Uterus (tissue), 4 donors: ENCODE data around the gene ARID2. TPM values are rescaled to one million over a fixed set of nuclear protein-coding genes. Genes with fewer than 3 reads are reported as not detected.
A peak's percentile ranks its signal among the peaks of the same experiment; 100 is the strongest.

Experiments
- DNase-seq, 2 donors: peaks; one replicate each; pipeline ENCODE4 v3.0.0-alpha.2; 2019 to 2020
- H3K27ac ChIP-seq, 2 donors: fragments of 200-600 bp; sonication (generic); 1 replicate in 1 of 2; 2 replicates in 1 of 2; pipeline ENCODE4 v1.5.1; 2016 to 2018
- H3K27me3 ChIP-seq, 2 donors: fragments of 200-600 bp; sonication (generic); one replicate each; pipeline ENCODE4 v1.5.1; 2018 to 2019; ENCODE audit warnings: control low read depth in 1 of 2
- H3K36me3 ChIP-seq, 2 donors: fragments of 200-600 bp; sonication (generic); one replicate each; pipeline ENCODE4 v1.5.1; 2019; ENCODE audit warnings: control low read depth in 1 of 2
- H3K4me1 ChIP-seq, 2 donors: fragments of 200-600 bp; sonication (generic); one replicate each; pipeline ENCODE4 v1.5.1; 2018 to 2019; ENCODE audit warnings: control low read depth in 1 of 2
- H3K4me3 ChIP-seq, 2 donors: fragments of 200-600 bp; sonication (generic); 1 replicate in 1 of 2; 2 replicates in 1 of 2; pipeline ENCODE4 v1.5.1; 2018 to 2019; ENCODE audit warnings: mild to moderate bottlenecking in 1 of 2
- H3K9me3 ChIP-seq, 2 donors: fragments of 200-600 bp; sonication (generic); one replicate each; pipeline ENCODE4 v1.5.1; 2019; ENCODE audit warnings: control low read depth in 1 of 2
- POLR2A ChIP-seq, 2 donors: fragments of 450-650 bp; IDR thresholded peaks; one replicate each; pipeline ENCODE4 v1.6.1; 2016; ENCODE audit warnings: antibody characterized with exemption in 2 of 2, mild to moderate bottlenecking in 1 of 2, moderate library complexity in 1 of 2
- intact Hi-C: fragments of 100-400 bp; cut with DNase I; formaldehyde crosslinking; loops from one replicate; pipeline ENCODE4 v1.15.1; 2023; ENCODE audit warnings: low total_unique reads
- total RNA-seq, 4 donors: library from RNA; depleted of rRNA in 3 of 4; stranded (reverse); fragments of >200 nt in 3 of 4; gene quantifications; one replicate each; pipeline versions ENCODE4 v1.1.0 to v1.2.4, GENCODE V29; 2014 to 2023
- TF ChIP-seq, protein P1 (sequence below), 4 experiments: fragments of 200-600 bp in 2 of 4; fragments of 450-650 bp in 2 of 4; sonication (generic) in 2 of 4; IDR thresholded peaks; one replicate each; pipeline ENCODE4 v1.5.1; 2016 to 2019; ENCODE audit warnings: antibody characterized with exemption in 4 of 4, mild to moderate bottlenecking in 2 of 4, moderate library complexity in 1 of 4
- donor health status: DM: yes; HTN: yes; CAD: no.

Gene ARID2
- total RNA-seq, 4 donors from 2014 or later, result 24.3 to 112 (median 56.8) TPM

DNA sequence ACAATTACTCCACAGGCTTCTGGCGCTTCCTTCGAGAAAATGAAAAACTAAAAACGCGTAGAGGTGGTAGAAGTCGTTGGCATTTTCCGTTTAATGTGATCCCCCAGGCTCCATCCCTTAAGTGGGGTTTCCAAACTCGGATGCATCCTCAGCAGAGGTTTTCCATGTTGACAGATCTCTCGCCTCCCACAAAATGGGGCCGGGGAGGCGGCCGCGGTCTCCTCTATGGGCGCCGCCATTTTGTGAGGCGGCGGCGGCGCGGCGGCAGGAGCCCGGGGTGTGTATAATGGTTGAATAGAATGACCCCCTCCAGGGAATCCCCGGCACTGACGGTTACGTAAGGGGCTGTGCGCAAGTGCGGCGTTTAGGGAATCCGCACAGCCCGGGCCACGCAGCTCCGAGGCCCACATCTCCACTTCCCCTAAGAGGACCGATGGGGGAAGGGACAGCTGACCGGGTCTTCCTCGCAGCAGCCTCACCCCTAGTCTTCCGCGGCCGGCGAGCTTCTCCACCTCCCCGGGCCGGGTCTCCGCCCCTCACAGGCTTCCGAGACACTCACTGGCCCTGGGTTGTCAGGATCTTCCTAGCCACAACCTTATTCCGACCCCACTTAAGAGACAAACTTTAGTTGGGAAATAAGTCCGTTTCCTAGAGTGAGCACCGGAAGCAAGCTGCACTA lies 2.1 kb upstream of the ARID2 start:
- H3K27ac ChIP-seq, result peak overlapping the region; percentile 99 to 100
- DNase-seq, result peak; percentile 93 to 94
- no peaks in the 10 kb centered on the region for H3K9me3 ChIP-seq
- no peaks in the 10 kb centered on the region for H3K27me3 ChIP-seq
- TF ChIP-seq, protein P1, sequence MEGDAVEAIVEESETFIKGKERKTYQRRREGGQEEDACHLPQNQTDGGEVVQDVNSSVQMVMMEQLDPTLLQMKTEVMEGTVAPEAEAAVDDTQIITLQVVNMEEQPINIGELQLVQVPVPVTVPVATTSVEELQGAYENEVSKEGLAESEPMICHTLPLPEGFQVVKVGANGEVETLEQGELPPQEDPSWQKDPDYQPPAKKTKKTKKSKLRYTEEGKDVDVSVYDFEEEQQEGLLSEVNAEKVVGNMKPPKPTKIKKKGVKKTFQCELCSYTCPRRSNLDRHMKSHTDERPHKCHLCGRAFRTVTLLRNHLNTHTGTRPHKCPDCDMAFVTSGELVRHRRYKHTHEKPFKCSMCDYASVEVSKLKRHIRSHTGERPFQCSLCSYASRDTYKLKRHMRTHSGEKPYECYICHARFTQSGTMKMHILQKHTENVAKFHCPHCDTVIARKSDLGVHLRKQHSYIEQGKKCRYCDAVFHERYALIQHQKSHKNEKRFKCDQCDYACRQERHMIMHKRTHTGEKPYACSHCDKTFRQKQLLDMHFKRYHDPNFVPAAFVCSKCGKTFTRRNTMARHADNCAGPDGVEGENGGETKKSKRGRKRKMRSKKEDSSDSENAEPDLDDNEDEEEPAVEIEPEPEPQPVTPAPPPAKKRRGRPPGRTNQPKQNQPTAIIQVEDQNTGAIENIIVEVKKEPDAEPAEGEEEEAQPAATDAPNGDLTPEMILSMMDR (IDR thresholded peaks at IDR 0.05), result peak in 2 of 4 experiments; percentile 26 to 30
- TF ChIP-seq POLR2A (IDR thresholded peaks at IDR 0.05), result peak; percentile 70 to 79
- H3K36me3 ChIP-seq, result no peaks in the 10 kb centered on the region
- H3K4me3 ChIP-seq, result peak overlapping the region; percentile 83 to 93
- H3K4me1 ChIP-seq, result peaks cover 4 to 15% of the 10 kb centered on the region in 2 donors
- intact Hi-C loops, result no loop called here

DNA sequence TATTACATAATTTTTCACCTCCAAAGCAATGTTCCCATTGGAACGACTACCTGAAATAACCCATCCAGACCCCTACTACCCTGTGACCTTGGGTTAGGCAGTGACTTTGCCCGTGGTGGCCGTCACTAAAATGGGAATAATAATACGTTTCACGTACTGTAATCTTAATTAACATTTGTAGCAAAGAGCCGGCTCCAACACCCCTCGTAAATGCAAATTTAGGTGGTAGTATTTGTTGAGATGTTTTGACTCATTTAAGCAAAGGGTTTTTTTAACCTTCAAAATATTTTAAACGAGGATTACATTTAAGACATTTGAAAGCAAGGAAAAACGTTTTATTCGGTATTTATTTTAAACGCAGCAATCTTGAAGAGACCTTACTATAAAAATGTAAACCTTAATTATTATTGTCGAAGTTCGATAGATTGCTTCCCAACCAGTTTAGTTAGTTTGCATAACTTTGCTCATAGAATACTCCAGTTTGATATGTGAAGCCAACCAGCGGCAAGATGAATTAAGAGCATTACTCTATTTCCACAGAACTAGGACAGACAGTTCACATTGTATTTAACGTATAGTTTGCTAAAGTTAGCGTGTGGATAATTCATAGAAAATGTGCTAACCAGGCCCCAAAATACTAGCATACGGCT lies 1.4 kb upstream of the ARID2 start:
- Histone ChIP-seq H3K4me3 (peak overlapping the region; percentile 83 to 93), H3K36me3 (no peaks in the 10 kb centered on the region), H3K27me3 (no peaks in the 10 kb centered on the region), H3K4me1 (peaks cover 0 to 19% of the 10 kb centered on the region in 2 donors), H3K27ac (peak overlapping the region; percentile 99 to 100), H3K9me3 (no peaks in the 10 kb centered on the region)
- no peak for DNase-seq
- intact Hi-C loops, result no loop called here
- TF ChIP-seq, protein P1 (IDR thresholded peaks at IDR 0.05), result peak in 1 of 4 experiments; percentile 4
- no peak for TF ChIP-seq POLR2A (IDR thresholded peaks at IDR 0.05)

DNA sequence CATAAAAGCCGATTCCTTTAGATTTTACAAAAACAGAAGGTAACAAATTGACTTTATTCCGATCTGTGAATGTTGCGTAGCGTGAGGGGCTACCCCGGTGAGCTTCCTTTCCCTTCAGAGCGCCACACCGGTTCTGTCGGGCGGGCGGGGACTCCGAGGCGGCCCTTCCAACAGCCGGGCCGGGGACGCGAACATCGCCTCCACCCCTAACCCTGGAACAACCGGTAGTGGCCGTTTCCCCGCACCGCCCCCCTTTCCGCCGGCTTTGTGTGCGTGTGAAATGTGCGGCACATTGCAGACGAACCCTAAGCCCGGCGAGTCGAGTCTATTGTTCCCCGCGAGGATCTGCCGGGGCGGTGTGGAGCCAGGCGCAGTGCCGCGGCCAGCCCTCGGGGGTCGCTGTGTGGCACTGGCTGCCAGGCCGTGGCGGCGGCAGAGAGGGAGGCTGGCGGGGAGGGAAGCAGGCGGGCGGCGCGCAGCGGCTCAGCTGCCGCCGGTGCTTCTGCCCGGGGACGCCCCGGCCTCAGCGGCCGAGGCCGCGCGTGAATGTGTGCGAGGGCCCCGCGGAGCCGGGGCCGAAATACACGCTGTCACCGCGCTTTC lies 775 bp upstream of the ARID2 start:
- Histone ChIP-seq H3K36me3 (no peaks in the 10 kb centered on the region), H3K4me3 (peak overlapping the region; percentile 83 to 93), H3K4me1 (peaks cover 0 to 21% of the 10 kb centered on the region in 2 donors), H3K27me3 (no peaks in the 10 kb centered on the region), H3K9me3 (no peaks in the 10 kb centered on the region), H3K27ac (peak overlapping the region; percentile 99 to 100)
- DNase-seq, result peak; percentile 96
- intact Hi-C loops, result no loop called here
- TF ChIP-seq, protein P1 (IDR thresholded peaks at IDR 0.05), result peak; percentile 79 to 99 (median 96)
- peak; percentile 75 to 91 for TF ChIP-seq POLR2A (IDR thresholded peaks at IDR 0.05)

DNA sequence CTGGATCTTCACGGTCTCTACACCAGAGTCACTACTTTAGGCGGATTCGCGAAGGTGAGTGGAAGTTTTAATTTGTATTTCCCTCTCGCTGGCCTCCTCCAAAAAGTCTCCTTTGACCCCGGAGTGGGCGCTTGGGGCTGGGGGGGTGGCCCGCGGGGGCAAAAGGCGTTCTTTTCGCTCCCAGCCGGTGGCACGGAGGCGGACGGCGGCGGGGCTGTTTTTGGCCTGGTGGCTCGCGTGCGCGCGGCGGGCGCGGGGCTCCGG lies 510 bp downstream of the ARID2 start:
- no peaks in the 10 kb centered on the region for H3K9me3 ChIP-seq
- peak overlapping the region; percentile 83 to 93 for H3K4me3 ChIP-seq
- intact Hi-C loops, result no loop called here
- no peaks in the 10 kb centered on the region for H3K36me3 ChIP-seq
- peak in 1 of 2 donors; percentile 47 for DNase-seq
- TF ChIP-seq, protein P1 (IDR thresholded peaks at IDR 0.05), result no peak
- no peak for TF ChIP-seq POLR2A (IDR thresholded peaks at IDR 0.05)
- peaks cover 0 to 14% of the 10 kb centered on the region in 2 donors for H3K4me1 ChIP-seq
- H3K27me3 ChIP-seq, result no peaks in the 10 kb centered on the region
- H3K27ac ChIP-seq, result peak overlapping the region; percentile 99 to 100
